GM23338 (cell line): ENCODE results near the gene LRFN3. TPM values are rescaled to one million over a fixed set of nuclear protein-coding genes. Genes with fewer than 3 reads are reported as not detected.

Experiments used
- ATAC-seq: fragments of 200-7000 bp; cut with Tn5 transposase; 3 replicates; pipeline ENCODE4 v1.9.1; 2020
- DNase-seq: peaks from one replicate; pipeline ENCODE4 v3.0.0-alpha.2; 2015; ENCODE audit warnings: low spot score
- H2AFZ ChIP-seq: fragments of 200-600 bp; sonication (generic); 2 replicates; pipeline ENCODE4 v1.8.0; 2016; ENCODE audit warnings: antibody characterized with exemption, mild to moderate bottlenecking, moderate library complexity
- H3F3A ChIP-seq: fragments of 200-600 bp; sonication (generic); replicated peaks from 2 replicates; pipeline ENCODE4 v1.8.0; 2017; ENCODE audit warnings: antibody characterized with exemption, mixed run types, low read depth
- H3K27ac ChIP-seq: fragments of 200-600 bp; sonication (generic); 2 replicates; pipeline ENCODE4 v1.6.1; 2016; ENCODE audit warnings: low read depth
- H3K27me3 ChIP-seq: fragments of 200-600 bp; sonication (generic); 2 replicates; pipeline ENCODE4 v1.8.0; 2016; ENCODE audit warnings: mild to moderate bottlenecking, mixed run types, moderate library complexity; ENCODE audit not compliant: insufficient read depth
- H3K36me3 ChIP-seq: fragments of 200-600 bp; sonication (generic); 2 replicates; pipeline ENCODE4 v1.8.0; 2016; ENCODE audit warnings: mild to moderate bottlenecking; ENCODE audit not compliant: insufficient read depth
- H3K4me1 ChIP-seq: fragments of 200-600 bp; sonication (generic); 2 replicates; pipeline ENCODE4 v1.8.0; 2016; ENCODE audit warnings: mild to moderate bottlenecking, moderate library complexity; ENCODE audit not compliant: insufficient read depth
- H3K4me2 ChIP-seq: fragments of 200-600 bp; sonication (generic); 2 replicates; pipeline ENCODE4 v1.7.1; 2017; ENCODE audit warnings: mixed run types
- H3K4me3 ChIP-seq: fragments of 200-600 bp; sonication (generic); 2 replicates; pipeline ENCODE4 v1.6.1; 2016; ENCODE audit warnings: mixed run types
- H3K79me2 ChIP-seq: fragments of 200-600 bp; sonication (generic); replicated peaks from 2 replicates; pipeline ENCODE4 v1.8.0; 2017; ENCODE audit warnings: mild to moderate bottlenecking; ENCODE audit not compliant: insufficient read depth
- H3K9me2 ChIP-seq: fragments of 200-600 bp; sonication (generic); 2 replicates; pipeline ENCODE4 v1.8.0; 2017; ENCODE audit not compliant: insufficient read depth
- H4K20me1 ChIP-seq: fragments of 200-600 bp; sonication (generic); replicated peaks from 2 replicates; pipeline ENCODE4 v1.8.0; 2017; ENCODE audit warnings: mild to moderate bottlenecking; ENCODE audit not compliant: insufficient read depth
- H3K27ac Mint-ChIP-seq: 2 replicates; pipeline ENCODE4 v1.8.0; 2020; ENCODE audit warnings: inconsistent platforms, mild to moderate bottlenecking, moderate library complexity, mixed read lengths
- H3K27me3 Mint-ChIP-seq: 3 replicates; pipeline ENCODE4 v1.8.0; 2022; ENCODE audit warnings: low read depth, mild to moderate bottlenecking, moderate library complexity, mixed read lengths, inconsistent platforms; ENCODE audit not compliant: insufficient read depth, poor library complexity
- H3K36me3 Mint-ChIP-seq: 3 replicates; pipeline ENCODE4 v1.8.0; 2021; ENCODE audit warnings: low read depth, mild to moderate bottlenecking, inconsistent platforms, moderate library complexity, mixed read lengths
- H3K4me1 Mint-ChIP-seq: 3 replicates; pipeline ENCODE4 v1.8.0; 2020; ENCODE audit warnings: mild to moderate bottlenecking, inconsistent platforms, mixed read lengths
- H3K4me3 Mint-ChIP-seq: 3 replicates; pipeline ENCODE4 v1.8.0; 2021; ENCODE audit warnings: moderate library complexity, mild to moderate bottlenecking, inconsistent platforms, mixed read lengths
- H3K9me3 Mint-ChIP-seq: 3 replicates; pipeline ENCODE4 v1.8.0; 2020; ENCODE audit warnings: moderate library complexity, mild to moderate bottlenecking, inconsistent platforms, mixed read lengths
- CREB1 ChIP-seq: fragments of 250-450 bp; sonication (Bioruptor Pico); IDR thresholded peaks from 2 replicates; pipeline ENCODE4 v1.5.0; 2020; ENCODE audit warnings: low read depth, mild to moderate bottlenecking, moderate library complexity
- CTCF ChIP-seq, 2 experiments: fragments of 200-600 bp in 1 of 2; sonication (generic) in 1 of 2; conservative IDR thresholded peaks; 2 replicates each; pipeline versions ENCODE4 v1.5.1 to v1.6.1; 2016 to 2017; ENCODE audit warnings: antibody characterized with exemption in 2 of 2, low read depth in 2 of 2, mild to moderate bottlenecking in 2 of 2, moderate library complexity in 1 of 2
- EZH2 ChIP-seq: fragments of 200-600 bp; sonication (generic); IDR thresholded peaks from one replicate; pipeline ENCODE4 v1.8.0; 2017; ENCODE audit warnings: antibody characterized with exemption, mild to moderate bottlenecking, low read depth; ENCODE audit not compliant: unreplicated experiment
- EZH2phosphoT487 ChIP-seq: fragments of 200-600 bp; sonication (generic); IDR thresholded peaks from one replicate; pipeline ENCODE4 v1.8.1; 2018; ENCODE audit warnings: antibody characterized with exemption; ENCODE audit not compliant: unreplicated experiment
- JUNB ChIP-seq: IDR thresholded peaks from one replicate; pipeline ENCODE4 v1.6.1; 2016; ENCODE audit warnings: antibody characterized with exemption; ENCODE audit not compliant: unreplicated experiment
- NANOG ChIP-seq: IDR thresholded peaks from 2 replicates; pipeline ENCODE4 v1.6.1; 2016; ENCODE audit warnings: antibody characterized with exemption, borderline replicate concordance
- POLR2AphosphoS5 ChIP-seq: IDR thresholded peaks from 2 replicates; pipeline ENCODE4 v1.6.1; 2016; ENCODE audit warnings: antibody characterized with exemption, low read depth
- STAT1 ChIP-seq: IDR thresholded peaks from one replicate; pipeline ENCODE4 v1.6.1; 2016; ENCODE audit warnings: antibody characterized with exemption; ENCODE audit not compliant: unreplicated experiment
- ZNF114 ChIP-seq: fragments of 250-450 bp; sonication (Bioruptor Pico); IDR thresholded peaks from 2 replicates; pipeline ENCODE4 v1.5.0; 2020; ENCODE audit warnings: mild to moderate bottlenecking, moderate library complexity
- ZNF331 ChIP-seq: fragments of 250-450 bp; sonication (Bioruptor Pico); IDR thresholded peaks from 2 replicates; pipeline ENCODE4 v1.5.0; 2020; ENCODE audit warnings: low read depth, mild to moderate bottlenecking, moderate library complexity
- polyA plus RNA-seq: library from polyadenylated mRNA; unstranded; fragments of >200 nt; fragmentation: Nextera tagmentation; extraction: Ambion mirVana; gene quantifications from 2 replicates; pipeline ENCODE4 v1.2.1, GENCODE V29; 2016
- total RNA-seq: library from RNA; depleted of rRNA; stranded (reverse); fragments of >200 nt; shearing (Covaris generic); gene quantifications from 2 replicates; pipeline ENCODE4 v1.2.3, GENCODE V29; 2014
- TF ChIP-seq, protein P1 (sequence below): IDR thresholded peaks from one replicate; pipeline ENCODE4 v1.6.1; 2018; ENCODE audit warnings: antibody characterized with exemption; ENCODE audit not compliant: unreplicated experiment

LRFN3 gene
- total and polyA plus RNA-seq, 2 experiments from 2014 or later, result 5.8 to 15.1 TPM

DNA sequence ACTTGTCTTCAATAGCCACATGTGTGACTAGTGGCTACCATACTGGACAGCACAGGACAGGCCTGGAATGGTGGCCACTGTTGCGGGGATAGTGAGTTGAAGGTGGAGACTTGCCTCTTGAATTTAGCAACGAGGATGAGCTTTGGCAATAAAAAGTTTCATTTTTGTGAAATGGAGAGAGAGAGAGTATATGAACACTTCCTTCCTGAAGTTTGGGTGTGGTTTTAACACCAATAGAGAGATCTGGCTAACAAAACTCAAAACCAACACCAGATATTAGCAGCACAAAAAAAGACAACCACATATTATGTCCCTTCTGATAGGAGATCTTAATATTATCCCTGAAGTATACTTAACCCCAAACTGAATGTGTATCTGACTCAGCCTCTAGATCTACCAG, 6.3 kb upstream of the LRFN3 start:
- TF ChIP-seq, protein P1, sequence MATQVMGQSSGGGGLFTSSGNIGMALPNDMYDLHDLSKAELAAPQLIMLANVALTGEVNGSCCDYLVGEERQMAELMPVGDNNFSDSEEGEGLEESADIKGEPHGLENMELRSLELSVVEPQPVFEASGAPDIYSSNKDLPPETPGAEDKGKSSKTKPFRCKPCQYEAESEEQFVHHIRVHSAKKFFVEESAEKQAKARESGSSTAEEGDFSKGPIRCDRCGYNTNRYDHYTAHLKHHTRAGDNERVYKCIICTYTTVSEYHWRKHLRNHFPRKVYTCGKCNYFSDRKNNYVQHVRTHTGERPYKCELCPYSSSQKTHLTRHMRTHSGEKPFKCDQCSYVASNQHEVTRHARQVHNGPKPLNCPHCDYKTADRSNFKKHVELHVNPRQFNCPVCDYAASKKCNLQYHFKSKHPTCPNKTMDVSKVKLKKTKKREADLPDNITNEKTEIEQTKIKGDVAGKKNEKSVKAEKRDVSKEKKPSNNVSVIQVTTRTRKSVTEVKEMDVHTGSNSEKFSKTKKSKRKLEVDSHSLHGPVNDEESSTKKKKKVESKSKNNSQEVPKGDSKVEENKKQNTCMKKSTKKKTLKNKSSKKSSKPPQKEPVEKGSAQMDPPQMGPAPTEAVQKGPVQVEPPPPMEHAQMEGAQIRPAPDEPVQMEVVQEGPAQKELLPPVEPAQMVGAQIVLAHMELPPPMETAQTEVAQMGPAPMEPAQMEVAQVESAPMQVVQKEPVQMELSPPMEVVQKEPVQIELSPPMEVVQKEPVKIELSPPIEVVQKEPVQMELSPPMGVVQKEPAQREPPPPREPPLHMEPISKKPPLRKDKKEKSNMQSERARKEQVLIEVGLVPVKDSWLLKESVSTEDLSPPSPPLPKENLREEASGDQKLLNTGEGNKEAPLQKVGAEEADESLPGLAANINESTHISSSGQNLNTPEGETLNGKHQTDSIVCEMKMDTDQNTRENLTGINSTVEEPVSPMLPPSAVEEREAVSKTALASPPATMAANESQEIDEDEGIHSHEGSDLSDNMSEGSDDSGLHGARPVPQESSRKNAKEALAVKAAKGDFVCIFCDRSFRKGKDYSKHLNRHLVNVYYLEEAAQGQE, result no peak
- TF ChIP-seq JUNB, result no peak
- no peak for TF ChIP-seq POLR2AphosphoS5
- no peak for TF ChIP-seq EZH2
- TF ChIP-seq NANOG, result no peak
- TF ChIP-seq CTCF (conservative IDR thresholded peaks at IDR 0.05; ENCODE audit: low read depth in 2 of 2), result no peak
- no peak for TF ChIP-seq EZH2phosphoT487
- TF ChIP-seq CREB1 (CRISPR knock-in tag), result no peak
- TF ChIP-seq STAT1, result no peak
- TF ChIP-seq ZNF114 (CRISPR knock-in tag), result no peak
- TF ChIP-seq ZNF331 (CRISPR knock-in tag), result no peak
- Histone ChIP-seq H3K4me2 (no peak overlapping the region), H3K4me3 (no peak overlapping the region), H3F3A (peaks cover 13% of the 10 kb centered on the region), H3K27ac (no peak overlapping the region), H4K20me1 (no peaks in the 10 kb centered on the region), H3K4me1 (peaks cover 10% of the 10 kb centered on the region; the same call in 1 of the 2 replicates), H3K9me2 (peaks cover 3% of the 10 kb centered on the region; the same call in 1 of the 2 replicates), H3K27me3 (no peaks in the 10 kb centered on the region), H3K36me3 (no peaks in the 10 kb centered on the region), H2AFZ (no peak overlapping the region), H3K79me2 (no peaks in the 10 kb centered on the region)
- peaks cover 8% of the 10 kb centered on the region; the same call in 2 of the 3 replicates for H3K36me3 Mint-ChIP-seq
- ATAC-seq (no peak), DNase-seq (no peak)
- peaks cover 19% of the 10 kb centered on the region for H3K27me3 Mint-ChIP-seq
- no peak overlapping the region for H3K27ac Mint-ChIP-seq
- peaks cover 13% of the 10 kb centered on the region for H3K9me3 Mint-ChIP-seq
- H3K4me1 Mint-ChIP-seq, result peaks cover 14% of the 10 kb centered on the region
- no peak overlapping the region for H3K4me3 Mint-ChIP-seq
